ENCODE data around the gene CALML3. TPM values are rescaled to one million over a fixed set of nuclear protein-coding genes. Genes with fewer than 3 reads are reported as not detected.

The CALML3 gene
- total RNA-seq, 1 donor from 2014 or later: not detected

- ChIA-PET POLR2A (no interaction called here), CTCF (no interaction called here)
- ATAC-seq (ENCODE audit: low read depth) (no peak), DNase-seq (no peak)
- no peaks in the 10 kb centered on the region for H3K9me3 Mint-ChIP-seq
- no peaks in the 10 kb centered on the region for H3K36me3 Mint-ChIP-seq (ENCODE audit: low read depth)
- intact Hi-C loops (cut with micrococcal nuclease): no loop called here
- H3K4me3 Mint-ChIP-seq: no peak overlapping the region
- H3K27me3 Mint-ChIP-seq: peaks cover 4% of the 10 kb centered on the region
- peaks cover 10% of the 10 kb centered on the region for H3K4me1 Mint-ChIP-seq
- TF ChIP-seq CTCF (IDR thresholded peaks at IDR 0.05): no peak
- no peak overlapping the region for H3K27ac Mint-ChIP-seq
Measured at GRCh38 chr10:5552376-5553321, 27.9 kb downstream of the CALML3 start.

- TF ChIP-seq CTCF (IDR thresholded peaks at IDR 0.05): no peak
- ATAC-seq (ENCODE audit: low read depth) (no peak), DNase-seq (no peak)
- Mint-ChIP-seq H3K4me3 (no peak overlapping the region), H3K36me3 (ENCODE audit: low read depth) (no peaks in the 10 kb centered on the region), H3K27ac (no peak overlapping the region), H3K9me3 (no peaks in the 10 kb centered on the region), H3K27me3 (peaks cover 4% of the 10 kb centered on the region), H3K4me1 (peaks cover 10% of the 10 kb centered on the region)
- ChIA-PET CTCF (interaction anchor here (0.7 to 1.0 kb wide), 2 partner anchors 76 to 111 kb away, joined by 3 read pairs; no protein-coding TSS in a partner anchor), POLR2A (no interaction called here)
- intact Hi-C loops (cut with micrococcal nuclease): no loop called here
Measured at GRCh38 chr10:5553400-5554170, 28.8 kb downstream of the CALML3 start.

- no peak for TF ChIP-seq CTCF (IDR thresholded peaks at IDR 0.05)
Measured at GRCh38 chr10:5555021-5555510, 30.3 kb downstream of the CALML3 start.

DNA sequence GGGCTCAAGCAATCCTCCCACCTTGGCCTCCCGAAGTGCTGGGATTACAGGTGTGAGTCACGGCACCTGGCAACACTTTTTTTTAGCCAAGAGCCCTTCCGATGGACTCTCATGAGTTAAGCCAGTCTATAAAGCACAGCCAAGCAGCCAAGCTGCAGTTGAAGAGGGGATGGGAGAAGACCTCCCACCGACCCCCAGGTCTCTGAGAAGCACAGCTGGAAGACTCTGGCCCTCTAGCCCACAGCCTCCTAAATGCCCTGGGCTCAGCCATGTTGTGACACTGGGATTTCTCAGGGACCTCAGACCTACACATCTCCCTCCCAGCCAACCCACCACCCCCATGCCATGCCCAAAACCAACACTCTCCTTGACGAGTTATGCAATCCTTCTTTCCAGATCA is 31.1 kb downstream of the CALML3 start:
- no peak overlapping the region for H3K27ac Mint-ChIP-seq
- no peaks in the 10 kb centered on the region for H3K36me3 Mint-ChIP-seq (ENCODE audit: low read depth)
- no peak for ATAC-seq (ENCODE audit: low read depth)

More at GRCh38 chr10:5555021-5555510, 30.3 kb downstream of the CALML3 start:
- H3K4me1 Mint-ChIP-seq: peaks cover 10% of the 10 kb centered on the region
- ATAC-seq (ENCODE audit: low read depth): no peak
- no peak overlapping the region for H3K27ac Mint-ChIP-seq
- no peaks in the 10 kb centered on the region for H3K36me3 Mint-ChIP-seq (ENCODE audit: low read depth)
- ChIA-PET CTCF (no interaction called here), POLR2A (no interaction called here)
- H3K27me3 Mint-ChIP-seq: peaks cover 7% of the 10 kb centered on the region
- H3K4me3 Mint-ChIP-seq: no peak overlapping the region
- no peak for DNase-seq
- no peaks in the 10 kb centered on the region for H3K9me3 Mint-ChIP-seq
- intact Hi-C loops (cut with micrococcal nuclease): no loop called here

More for the DNA sequence above, 31.1 kb downstream of the CALML3 start:
- no peaks in the 10 kb centered on the region for H3K9me3 Mint-ChIP-seq
- POLR2A ChIA-PET: no interaction called here
- no peak for TF ChIP-seq CTCF (IDR thresholded peaks at IDR 0.05)
- H3K4me1 Mint-ChIP-seq: peaks cover 10% of the 10 kb centered on the region
- intact Hi-C loops (cut with micrococcal nuclease): no loop called here
- DNase-seq: peak; percentile 7
- CTCF ChIA-PET: interaction anchor here (1.0 kb wide), 1 partner anchor 67 kb away, joined by 3 read pairs; no protein-coding TSS in a partner anchor
- H3K27me3 Mint-ChIP-seq: peaks cover 8% of the 10 kb centered on the region
- no peak overlapping the region for H3K4me3 Mint-ChIP-seq

Data from activated B cell treated with CpG ODN at 0.5 μM for 24 hours (primary cell).